Ovary (tissue), 3 donors: Measurements from ENCODE around the gene ABCA9.

Experiments used
- CTCF ChIP-seq, 3 donors: fragments of 450-650 bp in 2 of 3; fragments of 200-600 bp in 1 of 3; IDR thresholded peaks; one replicate each; pipeline versions ENCODE4 v1.5.1 to v1.8.0; 2016 to 2022; ENCODE audit warnings: antibody characterized with exemption in 3 of 3, mild to moderate bottlenecking in 1 of 3
- POLR2A ChIP-seq: fragments of 450-650 bp; IDR thresholded peaks from one replicate; pipeline ENCODE4 v1.6.1; 2017; ENCODE audit warnings: antibody characterized with exemption, mild to moderate bottlenecking, moderate library complexity
- donor health status: DM: no; HTN: no; CAD: no.

GRCh38 chr17:69064476-69064875 is 3.7 kb upstream of the ABCA9 start:
- no peak for TF ChIP-seq POLR2A
- TF ChIP-seq CTCF (IDR thresholded peaks at IDR 0.05), result no peak
